GM12874 (cell line): ENCODE measurements around the gene TRIM24.

Source experiments
- CTCF ChIP-seq: IDR thresholded peaks from 2 replicates; pipeline ENCODE4 v1.5.1; 2011; ENCODE audit warnings: low read depth, mild to moderate bottlenecking, control low read depth, low read length, moderate library complexity; ENCODE audit not compliant: insufficient read depth

The TRIM24 gene

GRCh38 chr7:138584696-138585095 lies 124.6 kb downstream of the TRIM24 start:
- TF ChIP-seq CTCF: no peak

GRCh38 chr7:138585283-138585993 lies 125.4 kb downstream of the TRIM24 start:
- TF ChIP-seq CTCF: no peak

GRCh38 chr7:138587485-138587884 lies 127.4 kb downstream of the TRIM24 start:
- TF ChIP-seq CTCF: no peak

GRCh38 chr7:138588986-138589385 lies 128.9 kb downstream of the TRIM24 start:
- no peak for TF ChIP-seq CTCF

GRCh38 chr7:138590154-138590553 lies 130.1 kb downstream of the TRIM24 start:
- no peak for TF ChIP-seq CTCF

- TF ChIP-seq CTCF: no peak
Observed at GRCh38 chr7:138595454-138595853, 135.4 kb downstream of the TRIM24 start.

- TF ChIP-seq CTCF: no peak
Observed at GRCh38 chr7:138602451-138602850, 142.4 kb downstream of the TRIM24 start.
